GM18867 (cell line): ENCODE results near the gene DNAH2.
A peak's percentile ranks its signal among the peaks of the same experiment; 100 is the strongest.

Experiments
- ATAC-seq: cut with Tn5 transposase; IDR thresholded peaks from one replicate; pipeline ENCODE4 v1.9.1; 2021; ENCODE audit warnings: mild to moderate bottlenecking, moderate library complexity; ENCODE audit not compliant: unreplicated experiment

DNAH2 gene

GRCh38 chr17:7716901-7717755 is at the start of gene DNAH2:
DNAH2 (plus strand) TSS chr17:7717744; CDS start chr17:7719735, 1,991 bp downstream.
- ATAC-seq: no peak

- no peak for ATAC-seq
Measured at GRCh38 chr17:7668482-7668881, 49.1 kb upstream of the DNAH2 start.

- ATAC-seq: no peak
Measured at GRCh38 chr17:7673239-7673638, 44.3 kb upstream of the DNAH2 start.

- no peak for ATAC-seq
Measured at GRCh38 chr17:7674934-7675333, 42.6 kb upstream of the DNAH2 start.

- ATAC-seq: no peak
Measured at GRCh38 chr17:7676533-7676932, 41.0 kb upstream of the DNAH2 start.

- ATAC-seq: no peak
Measured at GRCh38 chr17:7677388-7678067, 40.0 kb upstream of the DNAH2 start.

- ATAC-seq: no peak
Measured at GRCh38 chr17:7684851-7685532, 32.6 kb upstream of the DNAH2 start.

GRCh38 chr17:7685533-7686221 is 31.9 kb upstream of the DNAH2 start:
- ATAC-seq: peak; percentile 52

- ATAC-seq: peak; percentile 46
Measured at GRCh38 chr17:7686222-7687071, 31.1 kb upstream of the DNAH2 start.

GRCh38 chr17:7687072-7687907 is 30.3 kb upstream of the DNAH2 start, which contains the start of gene TP53:
TP53 (minus strand) TSS chr17:7687490; CDS start chr17:7676594, 10,896 bp downstream.
- ATAC-seq: peak; percentile 33

- ATAC-seq: peak; percentile 72
Measured at GRCh38 chr17:7687908-7688807, 29.4 kb upstream of the DNAH2 start, which contains the start of gene WRAP53. WRAP53 (plus strand) TSS chr17:7688477; CDS start chr17:7688649, 172 bp downstream.

GRCh38 chr17:7688808-7689316 is 28.7 kb upstream of the DNAH2 start:
- no peak for ATAC-seq

GRCh38 chr17:7695586-7695985 is 22.0 kb upstream of the DNAH2 start:
- no peak for ATAC-seq

GRCh38 chr17:7697828-7698588 is 19.5 kb upstream of the DNAH2 start:
- ATAC-seq: no peak

- ATAC-seq: no peak
Measured at GRCh38 chr17:7700510-7700909, 17.0 kb upstream of the DNAH2 start.

- ATAC-seq: no peak
Measured at GRCh38 chr17:7701681-7702080, 15.9 kb upstream of the DNAH2 start.

- no peak for ATAC-seq
Measured at GRCh38 chr17:7702776-7703175, 14.8 kb upstream of the DNAH2 start.
